22Rv1 (cell line): ENCODE measurements around the gene WDFY3.
A peak's percentile ranks its signal among the peaks of the same experiment; 100 is the strongest.

Experiments used
- H3K27ac ChIP-seq: fragments of 450-650 bp; 2 replicates; pipeline ENCODE4 v1.5.1; 2017
- ZFX ChIP-seq: fragments of 450-650 bp; IDR thresholded peaks from 2 replicates; pipeline ENCODE4 v1.6.1; 2017; ENCODE audit warnings: antibody characterized with exemption, borderline replicate concordance
- TF ChIP-seq, protein P1 (sequence below): fragments of 450-650 bp; IDR thresholded peaks from 2 replicates; pipeline ENCODE4 v1.5.1; 2017; ENCODE audit warnings: mild to moderate bottlenecking

The WDFY3 gene

DNA sequence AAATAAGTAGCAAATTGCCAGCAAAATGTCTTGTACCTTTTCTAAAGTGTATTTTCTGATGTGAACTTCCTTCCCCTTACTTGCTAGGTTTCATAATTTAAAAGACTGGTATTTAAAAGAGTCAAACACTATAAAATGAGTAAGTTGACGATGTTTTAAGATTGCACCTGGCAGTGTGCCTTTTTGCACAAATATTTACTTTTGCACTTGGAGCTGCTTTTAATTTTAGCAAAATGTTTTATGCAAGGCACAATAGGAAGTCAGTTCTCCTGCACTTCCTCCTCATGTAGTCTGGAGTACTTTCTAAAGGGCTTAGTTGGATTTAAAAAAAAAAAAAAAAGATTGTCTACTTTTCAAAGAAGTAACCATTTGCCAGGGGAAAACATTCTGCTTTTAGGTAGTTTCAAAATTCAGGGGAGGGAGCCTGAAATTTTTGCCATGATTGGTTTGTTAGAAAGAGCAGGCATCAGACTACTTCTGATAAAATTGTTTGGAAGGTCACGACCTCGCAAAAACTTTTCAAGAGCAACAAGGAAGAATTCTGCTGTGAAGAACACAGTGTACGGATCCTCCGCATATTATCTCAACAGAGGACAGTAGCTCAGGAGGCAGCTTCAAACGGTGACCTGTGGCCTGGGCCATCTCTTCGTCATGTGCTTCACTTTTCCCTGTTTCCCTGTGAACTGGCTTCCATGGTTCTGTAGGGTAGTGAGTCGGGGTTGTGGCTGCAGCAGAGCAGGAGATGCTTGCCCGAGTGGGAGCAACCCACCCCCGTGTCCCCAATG lies 317.4 kb downstream of the WDFY3 start:
- peak overlapping the region; percentile 28 for H3K27ac ChIP-seq
- no peak for TF ChIP-seq ZFX
- TF ChIP-seq, protein P1, sequence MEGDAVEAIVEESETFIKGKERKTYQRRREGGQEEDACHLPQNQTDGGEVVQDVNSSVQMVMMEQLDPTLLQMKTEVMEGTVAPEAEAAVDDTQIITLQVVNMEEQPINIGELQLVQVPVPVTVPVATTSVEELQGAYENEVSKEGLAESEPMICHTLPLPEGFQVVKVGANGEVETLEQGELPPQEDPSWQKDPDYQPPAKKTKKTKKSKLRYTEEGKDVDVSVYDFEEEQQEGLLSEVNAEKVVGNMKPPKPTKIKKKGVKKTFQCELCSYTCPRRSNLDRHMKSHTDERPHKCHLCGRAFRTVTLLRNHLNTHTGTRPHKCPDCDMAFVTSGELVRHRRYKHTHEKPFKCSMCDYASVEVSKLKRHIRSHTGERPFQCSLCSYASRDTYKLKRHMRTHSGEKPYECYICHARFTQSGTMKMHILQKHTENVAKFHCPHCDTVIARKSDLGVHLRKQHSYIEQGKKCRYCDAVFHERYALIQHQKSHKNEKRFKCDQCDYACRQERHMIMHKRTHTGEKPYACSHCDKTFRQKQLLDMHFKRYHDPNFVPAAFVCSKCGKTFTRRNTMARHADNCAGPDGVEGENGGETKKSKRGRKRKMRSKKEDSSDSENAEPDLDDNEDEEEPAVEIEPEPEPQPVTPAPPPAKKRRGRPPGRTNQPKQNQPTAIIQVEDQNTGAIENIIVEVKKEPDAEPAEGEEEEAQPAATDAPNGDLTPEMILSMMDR = no peak

DNA sequence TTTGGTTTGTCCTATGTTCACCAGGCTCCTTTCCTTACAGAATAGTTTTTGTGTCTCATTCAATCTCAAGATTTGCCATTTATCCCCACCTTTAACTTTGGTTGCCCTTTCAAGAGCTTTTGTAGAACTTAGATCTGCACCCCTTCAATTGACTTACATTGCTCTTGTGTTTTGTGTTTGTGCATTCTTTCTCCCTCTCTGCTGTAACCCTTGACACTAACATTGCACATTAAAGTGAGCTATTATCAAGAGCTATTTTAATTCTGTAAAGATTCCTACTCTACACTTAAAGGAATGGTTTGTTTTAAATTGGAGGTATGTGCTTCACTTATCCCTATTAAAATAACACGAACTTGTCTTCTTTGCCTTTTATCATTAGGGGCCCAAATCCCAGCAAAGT lies 318.3 kb downstream of the WDFY3 start:
- no peak for TF ChIP-seq ZFX
- TF ChIP-seq, protein P1 = no peak
- peak overlapping the region; percentile 28; the same call in 1 of the 2 replicates for H3K27ac ChIP-seq

DNA sequence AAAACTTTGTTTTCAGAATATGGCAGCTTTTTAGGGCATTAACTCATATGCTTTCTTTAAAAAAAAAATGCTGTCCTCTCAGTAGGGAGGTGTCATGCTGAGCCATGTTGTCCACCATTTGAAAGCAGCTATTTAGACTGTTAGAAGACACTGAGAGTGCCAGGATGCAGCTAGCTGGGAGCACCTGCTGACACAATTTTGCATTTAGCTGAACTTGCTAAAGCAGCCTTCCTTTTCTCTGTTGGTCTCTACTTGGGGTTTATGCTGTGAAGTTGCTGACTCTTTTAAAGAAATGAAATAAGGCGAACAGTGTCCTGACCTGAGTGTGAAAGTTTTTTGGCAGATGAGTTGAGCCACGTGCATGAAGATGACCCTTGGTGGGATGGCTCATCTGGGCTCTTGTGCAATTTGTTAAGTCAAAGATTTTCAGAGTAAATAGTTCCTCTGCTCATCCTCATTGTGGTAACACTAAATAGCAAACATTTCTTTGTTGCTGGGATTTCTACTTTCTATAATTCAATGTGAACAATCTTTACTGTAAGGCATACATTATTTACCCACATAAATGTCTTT lies 319.1 kb downstream of the WDFY3 start:
- no peak overlapping the region for H3K27ac ChIP-seq
- TF ChIP-seq, protein P1 = no peak
- no peak for TF ChIP-seq ZFX

DNA sequence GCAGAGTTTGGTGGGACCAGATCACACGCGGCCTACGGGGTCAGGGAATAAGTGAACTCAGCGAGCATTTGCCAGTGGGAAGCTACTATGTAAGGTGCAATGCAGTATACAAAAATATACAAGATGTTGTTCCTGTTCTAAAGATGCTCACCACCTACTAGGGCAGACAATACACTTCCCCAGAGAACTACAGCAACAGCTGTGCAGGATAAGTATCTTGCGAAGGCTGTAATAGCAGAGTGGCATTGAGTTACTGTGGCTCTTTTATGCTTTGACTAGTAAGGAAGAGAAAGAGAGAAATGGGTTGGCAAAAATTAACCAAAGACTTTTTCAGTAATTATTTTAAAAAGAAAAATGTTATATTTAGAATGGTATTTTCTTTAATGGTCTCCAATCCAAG lies 322.4 kb downstream of the WDFY3 start:
- TF ChIP-seq, protein P1 = no peak
- TF ChIP-seq ZFX = no peak
- H3K27ac ChIP-seq = no peak overlapping the region

DNA sequence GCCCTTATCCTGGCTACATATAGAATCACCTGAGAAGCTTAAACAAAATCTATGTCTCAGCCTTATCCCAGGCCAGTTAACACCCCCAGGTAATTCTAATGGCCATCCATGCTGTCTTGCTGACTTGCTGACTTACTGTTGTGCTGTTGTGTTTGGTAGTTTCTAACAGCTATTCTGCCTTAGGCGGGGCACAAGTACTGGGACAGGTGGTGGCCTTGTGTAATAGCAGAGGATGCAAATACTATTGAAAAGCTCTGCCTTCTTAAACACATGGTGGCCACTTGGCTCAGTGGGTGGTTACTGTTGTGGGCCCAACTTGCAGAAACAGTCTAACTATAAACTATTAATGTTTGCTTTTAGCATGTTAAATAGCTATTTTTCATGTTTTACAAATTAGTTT lies 327.3 kb downstream of the WDFY3 start:
- no peak overlapping the region for H3K27ac ChIP-seq
- TF ChIP-seq ZFX = no peak
- TF ChIP-seq, protein P1 = no peak

DNA sequence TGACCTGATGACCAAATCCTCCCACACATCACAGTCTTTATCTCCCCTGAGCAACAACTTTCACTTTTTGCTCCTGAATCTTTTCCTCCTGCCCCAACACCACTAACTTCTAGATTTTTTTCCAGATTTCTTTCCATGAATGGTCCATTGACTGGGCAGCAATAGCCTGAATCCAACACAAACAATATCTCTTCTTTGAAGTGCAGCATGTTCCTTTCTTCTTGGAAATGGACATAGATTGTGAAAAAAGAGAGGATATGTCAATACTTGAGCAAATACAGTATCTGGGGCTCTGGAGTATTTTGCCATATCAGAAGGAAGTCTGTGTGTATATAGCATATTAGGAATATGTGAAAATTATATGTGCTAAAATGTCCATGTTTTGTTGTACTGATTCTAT lies 328.4 kb downstream of the WDFY3 start:
- H3K27ac ChIP-seq = no peak overlapping the region
- TF ChIP-seq, protein P1 = no peak
- no peak for TF ChIP-seq ZFX

DNA sequence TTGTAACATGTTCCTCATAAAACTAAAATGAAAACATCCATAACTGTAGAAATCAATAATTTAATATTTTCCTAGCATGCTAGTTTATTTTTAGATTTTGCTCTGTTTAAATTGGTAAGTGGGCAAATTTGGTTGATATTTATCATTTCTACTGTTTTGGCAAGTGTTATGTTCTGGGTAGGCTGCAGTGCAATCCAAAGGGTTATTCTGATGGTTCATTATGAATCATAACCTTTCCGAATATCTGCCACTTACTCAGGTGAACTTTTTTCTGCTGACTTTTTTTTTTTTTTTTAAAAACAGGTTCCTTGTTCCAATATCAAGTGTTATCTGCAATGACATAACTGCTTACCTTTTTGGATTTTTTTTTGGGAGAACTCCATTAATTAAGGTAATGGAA lies 331.5 kb downstream of the WDFY3 start:
- TF ChIP-seq, protein P1 = no peak
- TF ChIP-seq ZFX = no peak
- H3K27ac ChIP-seq = no peak overlapping the region
